ENCODE results near the gene GCM1. TPM values are rescaled to one million over a fixed set of nuclear protein-coding genes. Genes with fewer than 3 reads are reported as not detected.

Gene GCM1
- total RNA-seq, 4 donors from 2014 or later, result 0.32 TPM; not detected in 3

GRCh38 chr6:53119772-53120409, 28.8 kb downstream of the GCM1 start:
- intact Hi-C loops (cut with DNase I), result no loop called here
- Histone ChIP-seq H3K36me3 (no peaks in the 10 kb centered on the region), H3K9me3 (peaks cover 0 to 8% (median under 1%) of the 10 kb centered on the region in 4 donors), H3K27me3 (no peaks in the 10 kb centered on the region), H3K4me1 (peaks cover 0 to 18% (median 17%) of the 10 kb centered on the region in 4 donors), H3K27ac (replicated peaks in 1 of 4) (peak overlapping the region; percentile 34 to 40 (median 38)), H3K4me3 (no peak overlapping the region)
- 61% methylated on average over 4 of the region's 4 CpGs for WGBS
- TF ChIP-seq POLR2AphosphoS5 (IDR thresholded peaks at IDR 0.05) (no peak), POLR2A (IDR thresholded peaks at IDR 0.05; ENCODE audit: low read depth) (no peak), CTCF (IDR thresholded peaks at IDR 0.05) (no peak), EP300 (IDR thresholded peaks at IDR 0.05) (no peak)
- no peak for DNase-seq (ENCODE audit: extremely low spot score)

GRCh38 chr6:53119349-53119748, 29.3 kb downstream of the GCM1 start:
- intact Hi-C loops (cut with DNase I), result no loop called here
- H3K27ac ChIP-seq (replicated peaks in 1 of 4), result peak overlapping the region; percentile 34 to 40 (median 38)
- peaks cover 0 to 18% (median 17%) of the 10 kb centered on the region in 4 donors for H3K4me1 ChIP-seq
- 60% methylated on average over 1 of the region's 1 CpG for WGBS
- H3K27me3 ChIP-seq, result no peaks in the 10 kb centered on the region
- peaks cover 0 to 9% (median 2%) of the 10 kb centered on the region in 4 donors for H3K9me3 ChIP-seq
- TF ChIP-seq EP300 (IDR thresholded peaks at IDR 0.05), result no peak
- TF ChIP-seq CTCF (IDR thresholded peaks at IDR 0.05), result no peak
- TF ChIP-seq POLR2AphosphoS5 (IDR thresholded peaks at IDR 0.05), result no peak
- no peak for TF ChIP-seq POLR2A (IDR thresholded peaks at IDR 0.05; ENCODE audit: low read depth)
- DNase-seq (ENCODE audit: extremely low spot score), result no peak
- no peak overlapping the region for H3K4me3 ChIP-seq
- no peaks in the 10 kb centered on the region for H3K36me3 ChIP-seq

GRCh38 chr6:53115741-53116140, 32.9 kb downstream of the GCM1 start:
- intact Hi-C loops (cut with DNase I), result no loop called here
- H3K4me3 ChIP-seq, result no peak overlapping the region
- no peak for DNase-seq (ENCODE audit: extremely low spot score)
- peaks cover 0 to 9% (median 2%) of the 10 kb centered on the region in 4 donors for H3K9me3 ChIP-seq
- H3K36me3 ChIP-seq, result no peaks in the 10 kb centered on the region
- H3K27me3 ChIP-seq, result no peaks in the 10 kb centered on the region
- WGBS, result 89% methylated on average over 2 of the region's 2 CpGs
- H3K27ac ChIP-seq (replicated peaks in 1 of 4), result no peak overlapping the region
- peaks cover 0 to 50% (median 43%) of the 10 kb centered on the region in 4 donors for H3K4me1 ChIP-seq
- no peak for TF ChIP-seq CTCF (IDR thresholded peaks at IDR 0.05)
- no peak for TF ChIP-seq POLR2A (IDR thresholded peaks at IDR 0.05; ENCODE audit: low read depth)
- TF ChIP-seq POLR2AphosphoS5 (IDR thresholded peaks at IDR 0.05), result no peak
- no peak for TF ChIP-seq EP300 (IDR thresholded peaks at IDR 0.05)

GRCh38 chr6:53115113-53115512, 33.5 kb downstream of the GCM1 start:
- intact Hi-C loops (cut with DNase I), result no loop called here

More at GRCh38 chr6:53115113-53115512, 33.5 kb downstream of the GCM1 start:
- Histone ChIP-seq H3K27me3 (no peaks in the 10 kb centered on the region), H3K9me3 (peaks cover 0 to 9% (median 2%) of the 10 kb centered on the region in 4 donors), H3K4me1 (peaks cover 0 to 49% (median 42%) of the 10 kb centered on the region in 4 donors), H3K27ac (replicated peaks in 1 of 4) (no peak overlapping the region), H3K4me3 (no peak overlapping the region), H3K36me3 (no peaks in the 10 kb centered on the region)
- no peak for DNase-seq (ENCODE audit: extremely low spot score)
- WGBS, result 96% methylated on average over 1 of the region's 1 CpG
- TF ChIP-seq POLR2A (IDR thresholded peaks at IDR 0.05; ENCODE audit: low read depth) (no peak), POLR2AphosphoS5 (IDR thresholded peaks at IDR 0.05) (no peak), CTCF (IDR thresholded peaks at IDR 0.05) (no peak), EP300 (IDR thresholded peaks at IDR 0.05) (no peak)

All from esophagus muscularis mucosa (tissue), 4 donors.